IPS-20b (cell line): ENCODE measurements around the gene LRFN2.

Experiments
- H3K27ac ChIP-seq: one replicate; pipeline ENCODE4 v1.5.1; 2013; ENCODE audit warnings: low read length
- H3K27me3 ChIP-seq: 2 replicates; pipeline ENCODE4 v1.6.1; 2013; ENCODE audit warnings: mild to moderate bottlenecking, low read length, inconsistent platforms; ENCODE audit not compliant: insufficient read depth
- H3K36me3 ChIP-seq: 2 replicates; pipeline ENCODE4 v1.6.1; 2013; ENCODE audit warnings: low read depth, mild to moderate bottlenecking, inconsistent platforms, low read length, moderate library complexity; ENCODE audit not compliant: insufficient read depth
- H3K4me1 ChIP-seq: 2 replicates; pipeline ENCODE4 v1.6.1; 2013; ENCODE audit warnings: mild to moderate bottlenecking, control low read depth, inconsistent platforms, low read length, moderate library complexity; ENCODE audit not compliant: insufficient read depth
- H3K4me3 ChIP-seq: 2 replicates; pipeline ENCODE4 v1.5.1; 2013; ENCODE audit warnings: mild to moderate bottlenecking, low read length, inconsistent platforms
- H3K9ac ChIP-seq: 2 replicates; pipeline ENCODE4 v1.6.1; 2013; ENCODE audit warnings: low read depth, mild to moderate bottlenecking, inconsistent platforms, low read length, moderate library complexity
- H3K9me3 ChIP-seq: 2 replicates; pipeline ENCODE4 v1.6.1; 2013; ENCODE audit warnings: mild to moderate bottlenecking, low read depth, low read length, inconsistent platforms; ENCODE audit not compliant: insufficient read depth

Gene LRFN2

GRCh38 chr6:40558102-40558501 lies 29.1 kb downstream of the LRFN2 start:
- no peak overlapping the region for H3K9ac ChIP-seq
- no peak overlapping the region for H3K27ac ChIP-seq
- H3K4me1 ChIP-seq, result peaks cover 6% of the 10 kb centered on the region; the same call in 1 of the 2 replicates
- H3K36me3 ChIP-seq, result no peaks in the 10 kb centered on the region
- no peaks in the 10 kb centered on the region for H3K9me3 ChIP-seq
- H3K27me3 ChIP-seq, result no peaks in the 10 kb centered on the region
- H3K4me3 ChIP-seq, result no peak overlapping the region

- no peaks in the 10 kb centered on the region for H3K36me3 ChIP-seq
- no peak overlapping the region for H3K27ac ChIP-seq
- H3K27me3 ChIP-seq, result no peaks in the 10 kb centered on the region
- no peak overlapping the region for H3K9ac ChIP-seq
- peaks cover 12% of the 10 kb centered on the region; the same call in 1 of the 2 replicates for H3K4me1 ChIP-seq
- no peaks in the 10 kb centered on the region for H3K9me3 ChIP-seq
- no peak overlapping the region for H3K4me3 ChIP-seq
Observed at GRCh38 chr6:40556881-40557280, 30.3 kb downstream of the LRFN2 start.

GRCh38 chr6:40556023-40556422 lies 31.1 kb downstream of the LRFN2 start:
- no peaks in the 10 kb centered on the region for H3K9me3 ChIP-seq
- H3K4me1 ChIP-seq, result peaks cover 13% of the 10 kb centered on the region; the same call in 1 of the 2 replicates
- H3K9ac ChIP-seq, result no peak overlapping the region
- no peak overlapping the region for H3K4me3 ChIP-seq
- H3K27ac ChIP-seq, result no peak overlapping the region
- H3K27me3 ChIP-seq, result no peaks in the 10 kb centered on the region
- H3K36me3 ChIP-seq, result no peaks in the 10 kb centered on the region

GRCh38 chr6:40555092-40555491 lies 32.1 kb downstream of the LRFN2 start:
- Histone ChIP-seq H3K9me3 (no peaks in the 10 kb centered on the region), H3K27ac (no peak overlapping the region), H3K36me3 (no peaks in the 10 kb centered on the region), H3K4me1 (peaks cover 13% of the 10 kb centered on the region; the same call in 1 of the 2 replicates), H3K9ac (no peak overlapping the region), H3K4me3 (no peak overlapping the region), H3K27me3 (no peaks in the 10 kb centered on the region)

GRCh38 chr6:40552941-40553340 lies 34.2 kb downstream of the LRFN2 start:
- no peak overlapping the region for H3K4me3 ChIP-seq
- no peaks in the 10 kb centered on the region for H3K9me3 ChIP-seq
- no peaks in the 10 kb centered on the region for H3K36me3 ChIP-seq
- H3K9ac ChIP-seq, result no peak overlapping the region
- H3K27ac ChIP-seq, result no peak overlapping the region
- H3K4me1 ChIP-seq, result peaks cover 13% of the 10 kb centered on the region; the same call in 1 of the 2 replicates
- H3K27me3 ChIP-seq, result no peaks in the 10 kb centered on the region

- Histone ChIP-seq H3K4me1 (peaks cover 13% of the 10 kb centered on the region; the same call in 1 of the 2 replicates), H3K4me3 (no peak overlapping the region), H3K27ac (no peak overlapping the region), H3K9ac (no peak overlapping the region), H3K9me3 (no peaks in the 10 kb centered on the region), H3K36me3 (no peaks in the 10 kb centered on the region), H3K27me3 (no peaks in the 10 kb centered on the region)
Observed at GRCh38 chr6:40551966-40552505, 35.1 kb downstream of the LRFN2 start.

GRCh38 chr6:40550202-40551101 lies 36.7 kb downstream of the LRFN2 start:
- Histone ChIP-seq H3K9me3 (no peaks in the 10 kb centered on the region), H3K27ac (no peak overlapping the region), H3K4me1 (peaks cover 18% of the 10 kb centered on the region; the same call in 1 of the 2 replicates), H3K9ac (no peak overlapping the region), H3K36me3 (no peaks in the 10 kb centered on the region), H3K4me3 (no peak overlapping the region), H3K27me3 (no peaks in the 10 kb centered on the region)

- peaks cover 21% of the 10 kb centered on the region; the same call in 1 of the 2 replicates for H3K4me1 ChIP-seq
- no peaks in the 10 kb centered on the region for H3K9me3 ChIP-seq
- no peaks in the 10 kb centered on the region for H3K36me3 ChIP-seq
- H3K4me3 ChIP-seq, result no peak overlapping the region; the same call in 1 of the 2 replicates
- H3K9ac ChIP-seq, result no peak overlapping the region
- no peak overlapping the region for H3K27ac ChIP-seq
- no peaks in the 10 kb centered on the region for H3K27me3 ChIP-seq
Observed at GRCh38 chr6:40545954-40546353, 41.2 kb downstream of the LRFN2 start.

GRCh38 chr6:40543776-40544175 lies 43.4 kb downstream of the LRFN2 start:
- Histone ChIP-seq H3K4me3 (no peak overlapping the region), H3K27me3 (no peaks in the 10 kb centered on the region), H3K36me3 (no peaks in the 10 kb centered on the region), H3K9ac (no peak overlapping the region), H3K9me3 (no peaks in the 10 kb centered on the region), H3K4me1 (peaks cover 21% of the 10 kb centered on the region; the same call in 1 of the 2 replicates), H3K27ac (no peak overlapping the region)

GRCh38 chr6:40543146-40543545 lies 44.0 kb downstream of the LRFN2 start:
- H3K27ac ChIP-seq, result no peak overlapping the region
- H3K27me3 ChIP-seq, result no peaks in the 10 kb centered on the region
- H3K4me1 ChIP-seq, result peaks cover 21% of the 10 kb centered on the region; the same call in 1 of the 2 replicates
- H3K4me3 ChIP-seq, result no peak overlapping the region
- no peak overlapping the region for H3K9ac ChIP-seq
- no peaks in the 10 kb centered on the region for H3K9me3 ChIP-seq
- no peaks in the 10 kb centered on the region for H3K36me3 ChIP-seq

- no peak overlapping the region for H3K27ac ChIP-seq
- H3K4me3 ChIP-seq, result no peak overlapping the region
- no peak overlapping the region for H3K9ac ChIP-seq
- no peaks in the 10 kb centered on the region for H3K27me3 ChIP-seq
- no peaks in the 10 kb centered on the region for H3K36me3 ChIP-seq
- no peaks in the 10 kb centered on the region for H3K9me3 ChIP-seq
- peaks cover 21% of the 10 kb centered on the region; the same call in 1 of the 2 replicates for H3K4me1 ChIP-seq
Observed at GRCh38 chr6:40542175-40542764, 44.9 kb downstream of the LRFN2 start.
